ENCODE data around the gene GCK.

GRCh38 chr7:44128721-44129582, 60.3 kb downstream of the GCK start:
- TF ChIP-seq, protein P1, sequence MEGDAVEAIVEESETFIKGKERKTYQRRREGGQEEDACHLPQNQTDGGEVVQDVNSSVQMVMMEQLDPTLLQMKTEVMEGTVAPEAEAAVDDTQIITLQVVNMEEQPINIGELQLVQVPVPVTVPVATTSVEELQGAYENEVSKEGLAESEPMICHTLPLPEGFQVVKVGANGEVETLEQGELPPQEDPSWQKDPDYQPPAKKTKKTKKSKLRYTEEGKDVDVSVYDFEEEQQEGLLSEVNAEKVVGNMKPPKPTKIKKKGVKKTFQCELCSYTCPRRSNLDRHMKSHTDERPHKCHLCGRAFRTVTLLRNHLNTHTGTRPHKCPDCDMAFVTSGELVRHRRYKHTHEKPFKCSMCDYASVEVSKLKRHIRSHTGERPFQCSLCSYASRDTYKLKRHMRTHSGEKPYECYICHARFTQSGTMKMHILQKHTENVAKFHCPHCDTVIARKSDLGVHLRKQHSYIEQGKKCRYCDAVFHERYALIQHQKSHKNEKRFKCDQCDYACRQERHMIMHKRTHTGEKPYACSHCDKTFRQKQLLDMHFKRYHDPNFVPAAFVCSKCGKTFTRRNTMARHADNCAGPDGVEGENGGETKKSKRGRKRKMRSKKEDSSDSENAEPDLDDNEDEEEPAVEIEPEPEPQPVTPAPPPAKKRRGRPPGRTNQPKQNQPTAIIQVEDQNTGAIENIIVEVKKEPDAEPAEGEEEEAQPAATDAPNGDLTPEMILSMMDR (conservative IDR thresholded peaks at IDR 0.05; ENCODE audit: low read depth, low read length): no peak
- TF ChIP-seq EZH2 (IDR thresholded peaks at IDR 0.05; ENCODE audit: borderline replicate concordance, low read depth, low read length, poor library complexity, severe bottlenecking): no peak
